NCI-H2029 treated with DMSO at 0.1 percent for 48 hours (cell line): ENCODE measurements around the gene SRGN.
"Not testable (repeated sequence)": the region's sequence is repeated elsewhere in the genome, so short reads cannot be mapped to it uniquely, and the experiment has no call there.

Experiments used
- DNase-seq: peaks from one replicate; lab custom pipeline; 2025; lab: John Stamatoyannopoulos, UW

Gene SRGN

DNA sequence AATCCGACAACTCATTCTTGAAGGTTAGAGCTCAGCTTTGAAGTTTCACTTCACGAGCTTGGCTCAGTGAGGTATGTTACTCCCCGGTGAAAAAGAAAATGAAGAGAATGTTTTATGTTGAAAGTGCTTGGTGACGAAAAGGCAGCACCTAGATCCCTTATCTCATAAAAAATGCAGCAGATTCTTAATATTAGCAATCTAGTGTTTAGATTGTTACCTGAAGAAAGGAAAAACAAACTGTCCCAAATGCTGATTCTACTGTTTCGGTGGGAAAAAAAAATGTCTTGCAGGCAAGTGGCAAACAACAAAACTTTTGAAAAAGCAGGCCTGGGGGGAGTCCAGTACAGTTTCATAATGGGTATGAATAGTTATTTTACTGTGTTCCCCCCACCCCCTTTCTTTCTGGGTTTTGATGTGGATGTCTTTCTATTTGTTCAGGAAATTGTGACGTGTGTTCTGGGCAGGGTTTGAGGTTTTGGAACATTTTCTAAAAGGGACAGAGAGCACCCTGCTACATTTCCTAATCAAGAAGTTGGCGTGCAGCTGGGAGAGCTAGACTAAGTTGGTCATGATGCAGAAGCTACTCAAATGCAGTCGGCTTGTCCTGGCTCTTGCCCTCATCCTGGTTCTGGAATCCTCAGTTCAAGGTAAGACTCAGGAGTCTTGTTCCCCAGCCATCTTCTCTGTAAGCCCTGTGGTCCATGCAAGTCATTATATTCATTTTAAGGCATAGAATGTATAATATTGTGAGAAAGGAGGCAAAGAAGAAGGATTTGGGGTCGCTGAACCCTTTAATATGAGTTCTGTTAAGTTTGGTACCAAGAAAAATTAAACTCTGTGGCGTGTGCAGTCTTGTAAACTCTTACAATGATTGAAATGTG lies at the start of gene SRGN:
Gene SRGN (plus strand): TSS at position 514 of the 881 bp plus-strand sequence. CDS start 55 bp downstream, at position 569.
- DNase-seq: no peak

- DNase-seq: not testable (repeated sequence)
Measured at GRCh38 chr10:69040904-69041303, 47.0 kb upstream of the SRGN start.

DNA sequence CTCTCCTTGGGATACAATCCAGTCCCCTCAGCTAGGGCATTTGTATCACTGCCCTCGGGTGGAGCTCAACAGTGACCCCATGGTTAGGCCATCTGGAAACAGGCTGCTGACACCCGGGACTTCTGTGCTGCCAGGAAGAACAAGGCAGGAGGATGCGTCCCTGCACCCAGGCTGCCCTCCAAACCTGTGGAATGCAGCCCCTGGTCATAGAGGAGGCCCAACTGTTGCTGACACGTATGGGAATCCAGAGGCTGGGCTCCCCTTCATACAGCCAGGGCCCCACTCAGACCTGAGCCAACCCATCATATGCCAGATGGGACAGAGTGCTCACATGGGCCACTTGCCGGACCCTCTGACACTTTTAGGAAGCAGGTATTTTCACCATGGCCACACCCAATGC lies 45.5 kb upstream of the SRGN start:
- no peak for DNase-seq

GRCh38 chr10:69042838-69043237 lies 45.1 kb upstream of the SRGN start:
- no peak for DNase-seq

- DNase-seq: no peak
Measured at GRCh38 chr10:69043931-69044531, 43.9 kb upstream of the SRGN start.

DNA sequence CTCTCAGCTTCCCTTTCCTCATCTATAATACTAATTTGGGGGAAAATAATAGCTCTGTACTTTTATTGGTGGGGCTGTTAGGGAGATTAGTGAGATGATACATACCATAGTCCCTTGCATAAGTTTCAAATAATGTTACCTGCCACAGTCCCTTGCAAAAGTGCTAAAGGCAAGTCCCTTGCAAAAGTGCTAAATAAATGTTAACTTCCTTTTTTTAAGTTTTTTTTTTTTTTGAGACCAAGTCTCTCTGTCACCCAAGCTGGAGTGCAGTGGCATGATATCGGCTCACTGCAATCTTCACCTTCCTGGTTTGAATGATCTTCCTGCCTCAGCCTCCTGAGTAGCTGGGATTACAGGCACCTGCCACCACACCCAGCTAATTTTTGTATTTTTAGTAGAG lies 43.4 kb upstream of the SRGN start:
- no peak for DNase-seq

GRCh38 chr10:69045441-69046300 lies 42.2 kb upstream of the SRGN start:
- no peak for DNase-seq

- DNase-seq: no peak
Measured at GRCh38 chr10:69047111-69047832, 40.6 kb upstream of the SRGN start.

- DNase-seq: no peak
Measured at GRCh38 chr10:69048103-69048502, 39.8 kb upstream of the SRGN start.

- DNase-seq: no peak
Measured at GRCh38 chr10:69049566-69049961, 38.3 kb upstream of the SRGN start.

GRCh38 chr10:69051303-69051702 lies 36.6 kb upstream of the SRGN start:
- no peak for DNase-seq

DNA sequence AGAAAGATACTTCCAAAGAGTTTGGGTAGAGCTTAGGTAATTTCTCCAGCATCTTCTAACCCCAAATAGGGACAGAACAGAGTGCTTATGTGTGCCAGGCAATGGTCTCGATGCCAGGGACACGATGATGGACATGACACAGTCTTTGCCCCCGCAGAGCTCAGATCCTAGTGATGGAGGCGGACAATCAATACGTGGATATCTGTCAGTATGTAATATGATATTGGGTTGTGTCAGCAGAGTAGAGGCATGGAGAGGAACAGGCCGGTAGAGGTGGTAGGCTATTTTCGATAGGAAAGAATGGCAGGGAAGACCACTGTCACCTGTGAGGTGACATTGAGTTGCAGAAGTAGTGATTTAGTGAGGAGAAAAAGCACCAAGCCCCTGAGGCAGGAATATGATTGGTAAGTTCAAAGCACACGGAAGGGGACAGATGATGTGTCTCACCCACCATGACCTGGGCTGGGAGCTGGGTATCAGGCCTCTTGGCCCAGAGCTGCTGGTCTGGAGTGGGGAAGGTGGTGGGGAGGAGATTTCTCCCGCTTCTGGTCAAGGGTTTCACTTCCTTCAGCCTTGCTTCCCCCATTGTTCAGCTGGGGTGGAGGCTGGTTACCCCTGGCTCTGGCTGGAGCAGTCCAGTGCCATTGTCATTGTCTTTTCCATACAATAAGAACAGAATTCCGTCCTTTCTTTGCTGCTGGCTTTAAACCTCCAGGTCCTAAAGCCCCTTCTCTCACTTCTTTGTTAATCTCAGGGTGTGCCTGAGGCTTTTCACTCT lies 36.0 kb upstream of the SRGN start:
- DNase-seq: no peak

DNA sequence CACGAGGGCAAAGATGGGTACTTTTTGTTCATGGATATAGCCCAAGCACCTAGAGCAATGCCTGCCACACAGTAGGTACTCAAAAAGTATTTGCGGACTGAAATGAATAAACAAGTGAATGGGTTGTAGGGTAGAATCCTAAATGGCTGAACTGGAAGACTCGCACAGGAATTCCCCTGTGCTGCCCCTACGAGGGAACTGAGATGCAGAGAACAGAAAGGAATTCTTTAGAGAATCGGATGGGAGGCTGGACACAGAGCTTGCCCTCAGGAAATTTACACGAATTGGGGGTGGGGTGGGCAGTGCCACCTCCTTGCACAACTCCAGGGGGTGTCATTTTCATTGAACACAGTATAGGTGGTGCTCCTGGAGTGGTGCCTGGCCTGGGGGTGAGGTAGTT lies 35.2 kb upstream of the SRGN start:
- no peak for DNase-seq

GRCh38 chr10:69055241-69055640 lies 32.7 kb upstream of the SRGN start:
- DNase-seq: no peak

GRCh38 chr10:69056129-69056528 lies 31.8 kb upstream of the SRGN start:
- DNase-seq: no peak

DNA sequence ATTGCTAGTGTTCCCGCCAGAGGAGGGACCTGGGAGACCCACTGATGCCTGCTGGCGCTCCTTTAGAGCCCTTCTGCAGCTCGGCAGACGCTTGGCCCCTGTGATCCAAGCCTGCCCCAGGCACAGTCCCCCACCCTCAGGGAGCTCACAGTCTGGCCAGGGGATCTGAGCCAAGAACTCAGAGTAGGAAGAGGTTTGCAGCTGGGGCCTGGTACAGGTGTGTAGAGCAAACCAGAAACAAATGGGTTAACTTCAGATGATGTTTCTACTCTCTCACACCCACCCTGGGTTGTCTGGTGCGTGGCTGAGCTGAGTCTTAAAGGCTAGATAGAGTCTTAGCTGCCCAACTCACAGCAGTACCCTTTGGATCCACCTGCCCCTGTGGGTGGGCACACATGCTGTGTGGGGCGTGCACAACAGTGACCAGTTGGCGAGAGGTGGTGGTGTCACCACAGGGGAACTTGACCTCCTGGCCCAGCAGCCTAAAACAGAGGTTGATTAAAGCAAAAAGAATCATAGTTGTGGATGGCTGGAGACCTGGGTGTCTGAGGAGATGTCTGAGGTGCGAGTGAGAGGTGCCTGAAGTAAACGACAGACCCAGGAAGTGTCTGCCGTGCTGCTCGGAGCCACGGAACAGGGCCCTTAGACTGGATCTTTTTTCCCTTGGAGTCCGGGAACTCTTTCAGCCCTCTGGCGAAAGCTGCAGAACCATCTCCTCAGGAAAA lies 31.2 kb upstream of the SRGN start:
- no peak for DNase-seq

DNA sequence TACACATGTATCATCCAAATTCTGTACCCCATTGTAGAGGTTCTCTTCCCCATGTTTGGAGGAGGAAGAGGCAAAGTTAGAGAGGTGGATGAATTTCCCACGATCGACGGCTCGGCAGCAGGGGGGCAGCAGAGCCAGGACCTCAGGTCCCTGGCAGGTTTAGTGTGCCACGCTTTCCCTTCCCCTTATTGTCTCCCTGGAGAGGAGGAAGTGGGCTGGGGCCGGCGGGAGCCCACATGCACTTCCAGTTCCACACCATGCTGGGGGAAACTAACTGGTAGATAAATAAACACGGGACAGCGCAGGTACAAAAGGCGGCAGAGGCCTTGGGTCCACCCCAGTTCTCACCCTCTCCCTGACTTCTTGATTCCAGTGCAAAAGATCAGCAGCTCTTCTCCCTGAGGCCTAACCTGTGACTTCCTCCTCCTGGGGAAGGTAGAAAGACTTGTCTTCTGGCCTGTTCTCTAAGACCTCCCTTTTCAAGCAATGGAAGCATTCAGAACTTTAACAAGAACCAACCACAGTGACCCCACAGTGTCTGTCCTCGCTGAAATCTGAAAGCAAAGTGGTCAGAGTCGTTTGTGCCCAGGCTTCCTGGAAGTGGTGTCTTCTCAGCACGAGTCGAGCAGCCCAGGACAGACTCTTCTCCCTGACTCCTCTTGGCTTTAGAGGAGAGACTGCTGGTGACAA lies 30.5 kb upstream of the SRGN start:
- no peak for DNase-seq

- no peak for DNase-seq
Measured at GRCh38 chr10:69057951-69058297, 30.0 kb upstream of the SRGN start.

DNA sequence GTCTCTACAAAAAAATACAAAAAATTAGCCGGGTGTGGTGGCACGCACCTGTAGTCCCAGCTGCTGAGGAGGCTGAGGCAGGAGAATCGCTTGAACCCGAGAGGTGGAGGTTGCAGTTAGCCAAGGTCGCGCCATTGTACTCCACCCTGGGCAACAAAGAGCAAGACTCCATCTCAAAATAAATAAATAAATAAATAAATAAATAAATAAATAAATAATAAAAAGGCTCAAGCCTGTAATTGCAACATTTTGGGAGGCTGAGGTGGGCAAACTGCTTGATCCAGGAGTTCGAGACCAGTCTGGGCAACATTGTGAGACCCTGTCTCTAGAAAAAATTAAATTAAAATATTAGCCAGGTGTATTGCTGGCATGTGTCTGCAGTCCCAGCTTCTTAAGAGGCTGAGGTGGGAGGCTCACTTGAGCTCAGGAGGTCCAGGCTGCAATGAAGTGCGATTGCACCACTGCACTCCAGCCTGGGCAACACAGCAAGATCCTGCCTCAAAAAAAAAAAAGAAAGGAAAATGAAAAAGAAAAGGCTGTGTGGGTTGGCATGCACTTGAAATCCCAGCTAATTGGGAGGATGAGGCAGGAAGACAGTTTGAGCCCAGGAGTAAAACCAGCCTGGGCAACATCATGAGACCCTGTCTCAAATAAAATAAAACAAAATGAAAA lies 27.6 kb upstream of the SRGN start:
- no peak for DNase-seq
